Myocyte (in vitro differentiated cells): ENCODE measurements around the gene TDRD10. TPM values are rescaled to one million over a fixed set of nuclear protein-coding genes. Genes with fewer than 3 reads are reported as not detected.
A peak's percentile ranks its signal among the peaks of the same experiment; 100 is the strongest.

ENCODE experiments used
- DNase-seq: peaks from one replicate; pipeline ENCODE4 v3.0.0-alpha.2; 2012; ENCODE audit warnings: low read depth
- polyA plus RNA-seq: library from polyadenylated mRNA; unstranded; fragments of >200 nt; gene quantifications from one replicate; pipeline ENCODE4 v1.2.1, GENCODE V29; 2012; ENCODE audit warnings: missing spikeins
- total RNA-seq: library from RNA; depleted of rRNA; stranded (reverse); fragments of >200 nt; gene quantifications from 2 replicates; pipeline ENCODE4 v1.2.3, GENCODE V29; 2014

Gene TDRD10
- total RNA-seq, result not detected in 2 replicates
- not detected for polyA plus RNA-seq

GRCh38 chr1:154502066-154502743 is at the start of gene TDRD10, which contains the start of gene SHE:
TDRD10 (plus strand) TSS chr1:154502219; CDS start chr1:154506904, 4,685 bp downstream.
SHE (minus strand) TSS chr1:154502412; CDS start chr1:154502026, 386 bp downstream.
- DNase-seq, result no peak

GRCh38 chr1:154453161-154453560 is 48.9 kb upstream of the TDRD10 start:
- no peak for DNase-seq

GRCh38 chr1:154453574-154454352 is 48.3 kb upstream of the TDRD10 start:
- peak; percentile 84 for DNase-seq

- peak; percentile 19 for DNase-seq
Measured at GRCh38 chr1:154454386-154455120, 47.5 kb upstream of the TDRD10 start.

GRCh38 chr1:154456631-154457030 is 45.4 kb upstream of the TDRD10 start:
- no peak for DNase-seq

- DNase-seq, result no peak
Measured at GRCh38 chr1:154459080-154459479, 42.9 kb upstream of the TDRD10 start.

- no peak for DNase-seq
Measured at GRCh38 chr1:154460695-154461260, 41.2 kb upstream of the TDRD10 start.

- no peak for DNase-seq
Measured at GRCh38 chr1:154463512-154463990, 38.5 kb upstream of the TDRD10 start.

GRCh38 chr1:154465621-154466195 is 36.3 kb upstream of the TDRD10 start:
- DNase-seq, result no peak

GRCh38 chr1:154466206-154466605 is 35.8 kb upstream of the TDRD10 start:
- no peak for DNase-seq

- no peak for DNase-seq
Measured at GRCh38 chr1:154466921-154467417, 35.0 kb upstream of the TDRD10 start.

- DNase-seq, result no peak
Measured at GRCh38 chr1:154467434-154468102, 34.5 kb upstream of the TDRD10 start.

- no peak for DNase-seq
Measured at GRCh38 chr1:154468535-154469250, 33.3 kb upstream of the TDRD10 start.

- no peak for DNase-seq
Measured at GRCh38 chr1:154469844-154470560, 32.0 kb upstream of the TDRD10 start.

- DNase-seq, result no peak
Measured at GRCh38 chr1:154471304-154471703, 30.7 kb upstream of the TDRD10 start.

GRCh38 chr1:154474802-154475201 is 27.2 kb upstream of the TDRD10 start:
- peak; percentile 75 for DNase-seq

- no peak for DNase-seq
Measured at GRCh38 chr1:154476791-154477190, 25.2 kb upstream of the TDRD10 start.

GRCh38 chr1:154478013-154478412 is 24.0 kb upstream of the TDRD10 start:
- DNase-seq, result no peak

GRCh38 chr1:154478639-154479038 is 23.4 kb upstream of the TDRD10 start:
- DNase-seq, result no peak
